Measurements from ENCODE around the gene RAD51B.

GRCh38 chr14:67917006-67917405 is 97.4 kb downstream of the RAD51B start:
- TF ChIP-seq CTCF (IDR thresholded peaks at IDR 0.05) = no peak
- no peak for TF ChIP-seq EP300 (IDR thresholded peaks at IDR 0.05)
- no peak for TF ChIP-seq POLR2A (IDR thresholded peaks at IDR 0.05)
- no peak for TF ChIP-seq POLR2AphosphoS5 (IDR thresholded peaks at IDR 0.05)

Measured in upper lobe of left lung (tissue), 4 donors.